SK-N-SH treated with all-trans-retinoic acid at 6 μM for 48 hours (cell line): Measurements from ENCODE around the gene PARVB.

ENCODE experiments used
- ATAC-seq: fragments of 200-7000 bp; cut with Tn5 transposase; 3 replicates; pipeline ENCODE4 v1.9.1; 2020; ENCODE audit warnings: mild to moderate bottlenecking, moderate library complexity
- BACH2 ChIP-seq: fragments of 250-450 bp; sonication (Bioruptor Pico); IDR thresholded peaks from 2 replicates; pipeline ENCODE4 v1.9.0; 2021; ENCODE audit warnings: mild to moderate bottlenecking, borderline replicate concordance
- CSDC2 ChIP-seq: fragments of 250-450 bp; sonication (Bioruptor Pico); IDR thresholded peaks from 2 replicates; pipeline ENCODE4 v1.5.0; 2020; ENCODE audit warnings: mild to moderate bottlenecking, moderate library complexity
- CSRNP3 ChIP-seq: fragments of 250-450 bp; sonication (Bioruptor Pico); IDR thresholded peaks from 2 replicates; pipeline ENCODE4 v1.5.1; 2021; ENCODE audit warnings: mild to moderate bottlenecking, moderate library complexity
- ESRRG ChIP-seq: fragments of 250-450 bp; sonication (Bioruptor Pico); IDR thresholded peaks from 2 replicates; pipeline ENCODE4 v1.6.1; 2021; ENCODE audit warnings: mild to moderate bottlenecking
- GLIS3 ChIP-seq: fragments of 250-450 bp; sonication (Bioruptor Pico); IDR thresholded peaks from 2 replicates; pipeline ENCODE4 v1.5.0; 2020; ENCODE audit warnings: mild to moderate bottlenecking, moderate library complexity
- OSR1 ChIP-seq: fragments of 250-450 bp; sonication (Bioruptor Pico); IDR thresholded peaks from 2 replicates; pipeline ENCODE4 v1.8.0; 2022; ENCODE audit warnings: moderate library complexity, mild to moderate bottlenecking, inconsistent platforms
- POU6F1 ChIP-seq: fragments of 250-450 bp; sonication (Bioruptor Pico); IDR thresholded peaks from 2 replicates; pipeline ENCODE4 v1.8.0; 2021; ENCODE audit warnings: low read depth, mild to moderate bottlenecking, moderate library complexity, borderline replicate concordance
- PPARA ChIP-seq: fragments of 250-450 bp; sonication (Bioruptor Pico); IDR thresholded peaks from 2 replicates; pipeline ENCODE4 v1.5.0; 2020; ENCODE audit warnings: mild to moderate bottlenecking, borderline replicate concordance
- RARB ChIP-seq: fragments of 250-450 bp; sonication (Bioruptor Pico); IDR thresholded peaks from 2 replicates; pipeline ENCODE4 v1.8.0; 2021; ENCODE audit warnings: mild to moderate bottlenecking, moderate library complexity
- SNAI2 ChIP-seq: fragments of 250-450 bp; sonication (Bioruptor Pico); IDR thresholded peaks from 2 replicates; pipeline ENCODE4 v1.5.0; 2020; ENCODE audit warnings: mild to moderate bottlenecking, moderate library complexity
- ZC3H10 ChIP-seq: fragments of 250-450 bp; sonication (Bioruptor Pico); IDR thresholded peaks from 2 replicates; pipeline ENCODE4 v1.5.1; 2021; ENCODE audit warnings: mild to moderate bottlenecking, moderate library complexity
- ZFP3 ChIP-seq: fragments of 250-450 bp; sonication (Bioruptor Pico); IDR thresholded peaks from 2 replicates; pipeline ENCODE4 v1.5.0; 2020; ENCODE audit warnings: mild to moderate bottlenecking, moderate library complexity
- ZFP30 ChIP-seq: fragments of 450-650 bp; formaldehyde crosslinking; IDR thresholded peaks from 2 replicates; pipeline ENCODE4 v1.5.0; 2022; ENCODE audit warnings: mild to moderate bottlenecking, moderate library complexity
- ZNF565 ChIP-seq: fragments of 450-650 bp; formaldehyde crosslinking; conservative IDR thresholded peaks from 2 replicates; pipeline ENCODE4 v1.5.0; 2020; ENCODE audit warnings: low read depth, mild to moderate bottlenecking, moderate library complexity
- ZNF70 ChIP-seq: fragments of 450-650 bp; formaldehyde crosslinking; IDR thresholded peaks from 2 replicates; pipeline ENCODE4 v1.5.0; 2020; ENCODE audit warnings: mild to moderate bottlenecking, moderate library complexity
- ZNF8 ChIP-seq: fragments of 450-650 bp; formaldehyde crosslinking; IDR thresholded peaks from 2 replicates; pipeline ENCODE4 v1.5.0; 2020; ENCODE audit warnings: mild to moderate bottlenecking, moderate library complexity
- TF ChIP-seq, protein P1 (sequence below): fragments of 250-450 bp; sonication (Bioruptor Pico); IDR thresholded peaks from 2 replicates; pipeline ENCODE4 v1.5.1; 2020; ENCODE audit warnings: low read depth, mild to moderate bottlenecking, moderate library complexity
- TF ChIP-seq, protein P2 (sequence below): fragments of 250-450 bp; sonication (Bioruptor Pico); IDR thresholded peaks from 2 replicates; pipeline ENCODE4 v1.5.0; 2020; ENCODE audit warnings: mild to moderate bottlenecking, moderate library complexity
- TF ChIP-seq, protein P3 (sequence below): fragments of 250-450 bp; sonication (Bioruptor Pico); IDR thresholded peaks from 2 replicates; pipeline ENCODE4 v1.8.0; 2020; ENCODE audit warnings: mild to moderate bottlenecking, moderate library complexity, borderline replicate concordance

PARVB gene

GRCh38 chr22:44029069-44029468 is 5.0 kb downstream of the PARVB start:
- ATAC-seq, result no peak
- no peak for TF ChIP-seq POU6F1 (CRISPR knock-in tag)
- TF ChIP-seq, protein P1, sequence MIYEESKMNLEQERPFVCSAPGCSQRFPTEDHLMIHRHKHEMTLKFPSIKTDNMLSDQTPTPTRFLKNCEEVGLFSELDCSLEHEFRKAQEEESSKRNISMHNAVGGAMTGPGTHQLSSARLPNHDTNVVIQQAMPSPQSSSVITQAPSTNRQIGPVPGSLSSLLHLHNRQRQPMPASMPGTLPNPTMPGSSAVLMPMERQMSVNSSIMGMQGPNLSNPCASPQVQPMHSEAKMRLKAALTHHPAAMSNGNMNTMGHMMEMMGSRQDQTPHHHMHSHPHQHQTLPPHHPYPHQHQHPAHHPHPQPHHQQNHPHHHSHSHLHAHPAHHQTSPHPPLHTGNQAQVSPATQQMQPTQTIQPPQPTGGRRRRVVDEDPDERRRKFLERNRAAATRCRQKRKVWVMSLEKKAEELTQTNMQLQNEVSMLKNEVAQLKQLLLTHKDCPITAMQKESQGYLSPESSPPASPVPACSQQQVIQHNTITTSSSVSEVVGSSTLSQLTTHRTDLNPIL (CRISPR knock-in tag), result no peak
- TF ChIP-seq, protein P2, sequence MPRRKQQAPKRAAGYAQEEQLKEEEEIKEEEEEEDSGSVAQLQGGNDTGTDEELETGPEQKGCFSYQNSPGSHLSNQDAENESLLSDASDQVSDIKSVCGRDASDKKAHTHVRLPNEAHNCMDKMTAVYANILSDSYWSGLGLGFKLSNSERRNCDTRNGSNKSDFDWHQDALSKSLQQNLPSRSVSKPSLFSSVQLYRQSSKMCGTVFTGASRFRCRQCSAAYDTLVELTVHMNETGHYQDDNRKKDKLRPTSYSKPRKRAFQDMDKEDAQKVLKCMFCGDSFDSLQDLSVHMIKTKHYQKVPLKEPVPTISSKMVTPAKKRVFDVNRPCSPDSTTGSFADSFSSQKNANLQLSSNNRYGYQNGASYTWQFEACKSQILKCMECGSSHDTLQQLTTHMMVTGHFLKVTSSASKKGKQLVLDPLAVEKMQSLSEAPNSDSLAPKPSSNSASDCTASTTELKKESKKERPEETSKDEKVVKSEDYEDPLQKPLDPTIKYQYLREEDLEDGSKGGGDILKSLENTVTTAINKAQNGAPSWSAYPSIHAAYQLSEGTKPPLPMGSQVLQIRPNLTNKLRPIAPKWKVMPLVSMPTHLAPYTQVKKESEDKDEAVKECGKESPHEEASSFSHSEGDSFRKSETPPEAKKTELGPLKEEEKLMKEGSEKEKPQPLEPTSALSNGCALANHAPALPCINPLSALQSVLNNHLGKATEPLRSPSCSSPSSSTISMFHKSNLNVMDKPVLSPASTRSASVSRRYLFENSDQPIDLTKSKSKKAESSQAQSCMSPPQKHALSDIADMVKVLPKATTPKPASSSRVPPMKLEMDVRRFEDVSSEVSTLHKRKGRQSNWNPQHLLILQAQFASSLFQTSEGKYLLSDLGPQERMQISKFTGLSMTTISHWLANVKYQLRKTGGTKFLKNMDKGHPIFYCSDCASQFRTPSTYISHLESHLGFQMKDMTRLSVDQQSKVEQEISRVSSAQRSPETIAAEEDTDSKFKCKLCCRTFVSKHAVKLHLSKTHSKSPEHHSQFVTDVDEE, result no peak
- no peak for TF ChIP-seq RARB (CRISPR knock-in tag)
- TF ChIP-seq CSDC2 (CRISPR knock-in tag), result no peak
- no peak for TF ChIP-seq ZNF8
- TF ChIP-seq OSR1 (CRISPR knock-in tag), result no peak

GRCh38 chr22:44030051-44030701 is 6.1 kb downstream of the PARVB start:
- no peak for ATAC-seq
- TF ChIP-seq CSRNP3 (CRISPR knock-in tag), result no peak
- TF ChIP-seq SNAI2 (CRISPR knock-in tag), result no peak
- TF ChIP-seq ESRRG, result no peak
- TF ChIP-seq ZC3H10 (CRISPR knock-in tag), result no peak
- no peak for TF ChIP-seq PPARA
- TF ChIP-seq POU6F1 (CRISPR knock-in tag), result no peak
- TF ChIP-seq ZFP3 (CRISPR knock-in tag), result no peak
- TF ChIP-seq, protein P3, sequence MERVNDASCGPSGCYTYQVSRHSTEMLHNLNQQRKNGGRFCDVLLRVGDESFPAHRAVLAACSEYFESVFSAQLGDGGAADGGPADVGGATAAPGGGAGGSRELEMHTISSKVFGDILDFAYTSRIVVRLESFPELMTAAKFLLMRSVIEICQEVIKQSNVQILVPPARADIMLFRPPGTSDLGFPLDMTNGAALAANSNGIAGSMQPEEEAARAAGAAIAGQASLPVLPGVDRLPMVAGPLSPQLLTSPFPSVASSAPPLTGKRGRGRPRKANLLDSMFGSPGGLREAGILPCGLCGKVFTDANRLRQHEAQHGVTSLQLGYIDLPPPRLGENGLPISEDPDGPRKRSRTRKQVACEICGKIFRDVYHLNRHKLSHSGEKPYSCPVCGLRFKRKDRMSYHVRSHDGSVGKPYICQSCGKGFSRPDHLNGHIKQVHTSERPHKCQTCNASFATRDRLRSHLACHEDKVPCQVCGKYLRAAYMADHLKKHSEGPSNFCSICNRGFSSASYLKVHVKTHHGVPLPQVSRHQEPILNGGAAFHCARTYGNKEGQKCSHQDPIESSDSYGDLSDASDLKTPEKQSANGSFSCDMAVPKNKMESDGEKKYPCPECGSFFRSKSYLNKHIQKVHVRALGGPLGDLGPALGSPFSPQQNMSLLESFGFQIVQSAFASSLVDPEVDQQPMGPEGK (CRISPR knock-in tag), result no peak
- no peak for TF ChIP-seq BACH2
- TF ChIP-seq ZFP30 (CRISPR knock-in tag), result no peak
- no peak for TF ChIP-seq ZNF70 (CRISPR knock-in tag)
- no peak for TF ChIP-seq ZNF565 (CRISPR knock-in tag)
- TF ChIP-seq GLIS3 (CRISPR knock-in tag), result no peak

- TF ChIP-seq ZC3H10 (CRISPR knock-in tag), result no peak
- TF ChIP-seq CSRNP3 (CRISPR knock-in tag), result no peak
- TF ChIP-seq BACH2, result no peak
- TF ChIP-seq ZNF70 (CRISPR knock-in tag), result no peak
- TF ChIP-seq ZNF8, result no peak
- TF ChIP-seq POU6F1 (CRISPR knock-in tag), result no peak
- TF ChIP-seq ZFP30 (CRISPR knock-in tag), result no peak
- TF ChIP-seq PPARA, result no peak
- TF ChIP-seq, protein P1 (CRISPR knock-in tag), result no peak
- TF ChIP-seq ZNF565 (CRISPR knock-in tag), result no peak
- ATAC-seq, result no peak
These were observed 6.6 kb downstream of the PARVB start for GRCh38 chr22:44030702-44031082.
